GM12878 (cell line): ENCODE results near the gene MTX1. TPM values are rescaled to one million over a fixed set of nuclear protein-coding genes. Genes with fewer than 3 reads are reported as not detected.

Source experiments
- ATAC-seq: fragments of 200-7000 bp; cut with Tn5 transposase; 3 replicates; pipeline ENCODE4 v1.9.1; 2020; ENCODE audit warnings: mild to moderate bottlenecking, moderate library complexity
- BruUV-seq: library from RNA; stranded (reverse); fragments of 400-500 nt; replicated peaks from 2 replicates; lab custom pipeline; 2021; lab: Mats Ljungman, UMichigan
- CTCF ChIA-PET: fragments of 300-600 bp; sonication (Branson Sonifier 250); formaldehyde crosslinking; extraction: SDS; loops from one replicate; lab custom pipeline; 2021; ENCODE audit warnings: inconsistent platforms; lab: Yijun Ruan, JAX
- POLR2A ChIA-PET: fragments of 350-600 bp; formaldehyde crosslinking; extraction: SDS; loops from one replicate; lab custom pipeline; 2021; ENCODE audit warnings: inconsistent platforms; lab: Charles Lee
- RAD21 ChIA-PET: fragments of 300-600 bp; sonication (Branson Sonifier 250); formaldehyde crosslinking; loops from one replicate; lab custom pipeline; 2023; ENCODE audit warnings: antibody characterized with exemption; ENCODE audit not compliant: unreplicated experiment; lab: Charles Lee
- SMC1A ChIA-PET: fragments of 300-600 bp; sonication (Branson Sonifier 250); formaldehyde crosslinking; loops from one replicate; lab custom pipeline; 2023; ENCODE audit not compliant: unreplicated experiment, uncharacterized antibody; lab: Charles Lee
- DNase-seq: peaks from one replicate; pipeline ENCODE4 v3.0.0-alpha.2; 2011; ENCODE audit warnings: low read depth, low spot score
- FAIRE-seq: peaks from 3 replicates; lab custom pipeline; 2011; peaks lifted over from hg19 to GRCh38; lab: Jason Lieb, UNC
- H2AFZ ChIP-seq: 2 replicates; pipeline ENCODE4 v1.6.0; 2011; ENCODE audit warnings: low read depth, low read length, control low read depth; ENCODE audit not compliant: control insufficient read depth
- H3K27ac ChIP-seq: 2 replicates; pipeline ENCODE4 v1.5.1; 2011; ENCODE audit warnings: control low read depth; ENCODE audit not compliant: control insufficient read depth, insufficient read depth
- H3K27me3 ChIP-seq, 2 experiments: replicated peaks in 1 of 2; 2 replicates each; pipeline versions ENCODE4 v1.6.0 to v1.6.1; 2011; ENCODE audit warnings: low read length in 1 of 2; ENCODE audit not compliant: control insufficient read depth in 2 of 2, insufficient read depth in 2 of 2
- H3K36me3 ChIP-seq, 2 experiments: 2 replicates each; pipeline ENCODE4 v1.5.1; 2011; ENCODE audit warnings: low read length in 1 of 2; ENCODE audit not compliant: control insufficient read depth in 2 of 2, insufficient read depth in 2 of 2
- H3K4me1 ChIP-seq: 2 replicates; pipeline ENCODE4 v1.6.1; 2011; ENCODE audit warnings: mild to moderate bottlenecking, low read length, moderate library complexity, mixed read lengths; ENCODE audit not compliant: control insufficient read depth, insufficient read depth
- H3K4me2 ChIP-seq: 2 replicates; pipeline ENCODE4 v1.6.0; 2011; ENCODE audit warnings: control low read depth; ENCODE audit not compliant: control insufficient read depth, insufficient read depth
- H3K4me3 ChIP-seq: fragments of 200-600 bp; sonication (generic); 2 replicates; pipeline ENCODE4 v1.5.1; 2016
- H3K79me2 ChIP-seq: 2 replicates; pipeline ENCODE4 v1.6.0; 2011; ENCODE audit warnings: low read length; ENCODE audit not compliant: control insufficient read depth, insufficient read depth
- H3K9ac ChIP-seq: 2 replicates; pipeline ENCODE4 v1.8.0; 2011; ENCODE audit warnings: low read length, control low read depth, mixed read lengths; ENCODE audit not compliant: control insufficient read depth, insufficient read depth
- H3K9me3 ChIP-seq: replicated peaks from 3 replicates; pipeline ENCODE4 v1.5.1; 2011; ENCODE audit warnings: mild to moderate bottlenecking, low read length; ENCODE audit not compliant: control insufficient read depth, insufficient read depth
- H4K20me1 ChIP-seq: 2 replicates; pipeline ENCODE4 v1.6.0; 2011; ENCODE audit not compliant: control insufficient read depth, insufficient read depth
- ASH2L ChIP-seq: fragments of 300-600, 200-600 bp; sonication (generic); IDR thresholded peaks from 2 replicates; pipeline ENCODE4 v1.6.1; 2017; ENCODE audit warnings: low read depth, mild to moderate bottlenecking, borderline replicate concordance
- CBX3 ChIP-seq: fragments of 200-600 bp; sonication (generic); IDR thresholded peaks from 2 replicates; pipeline ENCODE4 v1.6.1; 2016; ENCODE audit warnings: low read depth, borderline replicate concordance
- CREB1 ChIP-seq: IDR thresholded peaks from 2 replicates; pipeline ENCODE4 v1.6.1; 2012; ENCODE audit warnings: low read depth, mild to moderate bottlenecking, inconsistent platforms
- CREM ChIP-seq: IDR thresholded peaks from 2 replicates; pipeline ENCODE4 v1.6.1; 2014; ENCODE audit warnings: antibody characterized with exemption, low read depth
- E4F1 ChIP-seq: fragments of 450-650 bp; IDR thresholded peaks from 2 replicates; pipeline ENCODE4 v1.6.1; 2018; ENCODE audit warnings: borderline replicate concordance, mild to moderate bottlenecking; ENCODE audit not compliant: partially characterized antibody
- HCFC1 ChIP-seq: fragments of 150-350 bp; IDR thresholded peaks from 2 replicates; pipeline ENCODE4 v1.6.1; 2014; ENCODE audit warnings: low read length
- IKZF1 ChIP-seq: fragments of 450-650 bp; conservative IDR thresholded peaks from 2 replicates; pipeline ENCODE4 v1.6.1; 2017; ENCODE audit warnings: antibody characterized with exemption, mild to moderate bottlenecking
- MEF2B ChIP-seq: fragments of 450-650 bp; IDR thresholded peaks from 2 replicates; pipeline ENCODE4 v1.6.1; 2018; ENCODE audit warnings: mild to moderate bottlenecking, moderate library complexity; ENCODE audit not compliant: partially characterized antibody, poor library complexity, severe bottlenecking
- MTA2 ChIP-seq: fragments of 450-650 bp; IDR thresholded peaks from 2 replicates; pipeline ENCODE4 v1.6.1; 2016; ENCODE audit warnings: low read depth, mild to moderate bottlenecking, moderate library complexity
- NBN ChIP-seq: fragments of 450-650 bp; IDR thresholded peaks from 2 replicates; pipeline ENCODE4 v1.6.1; 2016
- RUNX3 ChIP-seq: IDR thresholded peaks from 2 replicates; pipeline ENCODE4 v1.6.1; 2012; ENCODE audit warnings: low read length, inconsistent platforms
- STAT1 ChIP-seq: fragments of 450-650 bp; conservative IDR thresholded peaks from 2 replicates; pipeline ENCODE4 v1.6.1; 2014; ENCODE audit warnings: antibody characterized with exemption, mild to moderate bottlenecking
- SUPT20H ChIP-seq: IDR thresholded peaks from 2 replicates; pipeline ENCODE4 v1.6.1; 2011; ENCODE audit warnings: low read depth, mild to moderate bottlenecking, low read length, moderate library complexity, borderline replicate concordance; ENCODE audit not compliant: control insufficient read depth
- TBL1XR1 ChIP-seq: IDR thresholded peaks from 2 replicates; pipeline ENCODE4 v1.6.1; 2012; ENCODE audit warnings: low read depth, low read length, improper control_type of control experiment
- TCF3 ChIP-seq: IDR thresholded peaks from 2 replicates; pipeline ENCODE4 v1.6.1; 2012; ENCODE audit warnings: low read depth, mild to moderate bottlenecking, low read length, borderline replicate concordance; ENCODE audit not compliant: insufficient read depth
- ZNF274 ChIP-seq: IDR thresholded peaks from one replicate; pipeline ENCODE4 v1.8.0; 2011; ENCODE audit not compliant: insufficient read length, insufficient read depth
- ZNF687 ChIP-seq: fragments of 450-650 bp; IDR thresholded peaks from 2 replicates; pipeline ENCODE4 v1.6.1; 2017; ENCODE audit warnings: mild to moderate bottlenecking, moderate library complexity
- WGBS: methylation state at CpG from one replicate; pipeline ENCODE4 v1.1.6; 2016; ENCODE audit warnings: low lambda C conversion rate; ENCODE audit not compliant: insufficient replicate concordance, insufficient coverage; ENCODE audit errors: missing lambda C conversion rate; 5-methylcytosine and 5-hydroxymethylcytosine counted together
- in situ Hi-C: fragments of 300-500 bp; cut with MboI; formaldehyde crosslinking; loops from 9 replicates; pipeline ENCODE4 v1.14.3; 2018; ENCODE audit warnings: mixed read lengths
- intact Hi-C: fragments of 100-400 bp; cut with micrococcal nuclease; formaldehyde crosslinking; loops from one replicate; pipeline ENCODE4 v1.14.2; 2022; ENCODE audit not compliant: unreplicated experiment
- polyA plus RNA-seq, 11 experiments: library from polyadenylated mRNA; depleted of rRNA in 4 of 11; unstranded in 6 of 11; stranded (reverse) in 5 of 11; fragments of >200 nt; fragmentation: Nextera tagmentation in 4 of 11; fragmentation: Illumina TruSeq in 1 of 11; extraction: Ambion mirVana in 4 of 11; extraction: Trizol in 1 of 11; gene quantifications; 1 replicate in 1 of 11; 2 replicates in 10 of 11; pipeline versions ENCODE4 v1.2.1 to v1.2.3, GENCODE V29; 2011 to 2016; ENCODE audit warnings: inconsistent platforms in 2 of 11, missing spikeins in 2 of 11, low read depth in 1 of 11
- total RNA-seq, 4 experiments: library from RNA; depleted of rRNA in 3 of 4; stranded (reverse); fragments of >200 nt in 3 of 4; fragmentation: Illumina TruSeq in 1 of 4; extraction: Trizol in 1 of 4; gene quantifications; 2 replicates each; pipeline versions ENCODE4 v1.2.1 to v1.2.3, GENCODE V29; 2013 to 2021

Gene MTX1
- total and polyA plus RNA-seq, 10 of the 15 experiments (the other 5 are each of a cell fraction or from before 2014, with no cell fraction given): 15.8 to 92.0 (median 49.1) TPM

GRCh38 chr1:155250633-155251449 is 42.3 kb downstream of the MTX1 start:
- POLR2A ChIA-PET: interaction anchor here (0.5 to 2.9 kb wide), 15 partner anchors 8 to 574 kb away, joined by 3 to 23 read pairs (median 4); partner anchors contain the start of genes CLK2, FDPS and SCAMP3
- intact Hi-C loops: loop anchor here (1.0 to 2.0 kb wide), 3 partner anchors 72 to 342 kb away; no protein-coding TSS in a partner anchor
- TF ChIP-seq NBN (peak; percentile 86), HCFC1 (peak; percentile 36; the same call in 1 of the 2 replicates), CBX3 (no peak), ZNF274 (no peak), RUNX3 (peak; percentile 46; the same call in 1 of the 2 replicates), SUPT20H (no peak), ASH2L (no peak), E4F1 (no peak), TBL1XR1 (no peak), IKZF1 (peak; percentile 60), MEF2B (peak; percentile 76), CREM (0 out of 2 replicates have a peak, but pooled peaks have one; percentile 20), STAT1 (0 out of 2 replicates have a peak, but pooled peaks have one; percentile 39), ZNF687 (0 out of 2 replicates have a peak, but pooled peaks have one; percentile 13), CREB1 (no peak), TCF3 (no peak), MTA2 (no peak)

More at GRCh38 chr1:155250633-155251449, 42.3 kb downstream of the MTX1 start:
- peak overlapping the region; percentile 63 for H3K9ac ChIP-seq
- in situ Hi-C loops: no loop called here
- H3K27ac ChIP-seq: peak overlapping the region; percentile 38
- H3K4me1 ChIP-seq: peaks cover 13% of the 10 kb centered on the region
- peak overlapping the region; percentile 75 for H2AFZ ChIP-seq
- no peaks in the 10 kb centered on the region for H4K20me1 ChIP-seq
- ChIA-PET RAD21 (interaction anchor here (0.5 to 5.2 kb wide), 24 partner anchors 7 to 815 kb away, joined by 3 to 81 read pairs (median 4); partner anchors contain the start of genes CLK2, FDPS, HCN3 and MTX1), SMC1A (interaction anchor here (0.6 to 4.7 kb wide), 28 partner anchors 9 to 606 kb away, joined by 3 to 57 read pairs (median 4); partner anchors contain the start of genes CLK2, FDPS, GON4L and RUSC1), CTCF (interaction anchor here (0.5 to 9.6 kb wide), 69 partner anchors 10 to 683 kb away, joined by 3 to 225 read pairs (median 5); partner anchors contain the start of genes CLK2, FDPS, HCN3 and KHDC4)
- FAIRE-seq (peak; percentile 100), DNase-seq (peak; percentile 57), ATAC-seq (peak; percentile 97)
- H3K36me3 ChIP-seq: no peaks in the 10 kb centered on the region
- WGBS: 21% methylated on average over 23 of the region's 23 CpGs
- H3K27me3 ChIP-seq: no peaks in the 10 kb centered on the region
- peak overlapping the region; percentile 72 for H3K4me3 ChIP-seq
- peaks cover 7% of the 10 kb centered on the region for H3K79me2 ChIP-seq
- no peaks in the 10 kb centered on the region for H3K9me3 ChIP-seq
- BruUV-seq: no TSS peak
- peak overlapping the region; percentile 96 for H3K4me2 ChIP-seq
